Astrocyte (in vitro differentiated cells and primary cell): ENCODE measurements around the gene ANKRD13C. TPM values are rescaled to one million over a fixed set of nuclear protein-coding genes. Genes with fewer than 3 reads are reported as not detected.

Experiments used
- DNase-seq: peaks from one replicate; pipeline ENCODE4 v3.0.0-alpha.2; 2010; ENCODE audit warnings: low read depth
- FAIRE-seq: peaks from 2 replicates; lab custom pipeline; 2011; peaks lifted over from hg19 to GRCh38; lab: Jason Lieb, UNC
- H2AFZ ChIP-seq: 2 replicates; pipeline ENCODE4 v1.6.0; 2012; ENCODE audit warnings: low read depth, low read length, inconsistent platforms
- H3K27ac ChIP-seq: 2 replicates; pipeline ENCODE4 v1.5.1; 2011; ENCODE audit warnings: low read depth, low read length, inconsistent platforms
- H3K27me3 ChIP-seq: 2 replicates; pipeline ENCODE4 v1.6.0; 2011; ENCODE audit warnings: low read length, inconsistent platforms; ENCODE audit not compliant: insufficient read depth
- H3K36me3 ChIP-seq: 2 replicates; pipeline ENCODE4 v1.5.1; 2011; ENCODE audit warnings: low read length, inconsistent platforms; ENCODE audit not compliant: insufficient read depth
- H3K4me1 ChIP-seq: 2 replicates; pipeline ENCODE4 v1.5.1; 2011; ENCODE audit warnings: low read length, inconsistent platforms; ENCODE audit not compliant: insufficient read depth
- H3K4me2 ChIP-seq: 2 replicates; pipeline ENCODE4 v1.6.0; 2012; ENCODE audit warnings: low read length, inconsistent platforms
- H3K4me3 ChIP-seq: 2 replicates; pipeline ENCODE4 v1.5.1; 2011; ENCODE audit warnings: low read depth, mild to moderate bottlenecking, low read length, inconsistent platforms; ENCODE audit not compliant: insufficient read depth
- H3K79me2 ChIP-seq: 2 replicates; pipeline ENCODE4 v1.6.0; 2012; ENCODE audit warnings: mild to moderate bottlenecking, low read length, inconsistent platforms; ENCODE audit not compliant: insufficient read depth
- H3K9ac ChIP-seq: 2 replicates; pipeline ENCODE4 v1.6.0; 2012; ENCODE audit warnings: mild to moderate bottlenecking, low read length, inconsistent platforms
- H3K9me3 ChIP-seq: 2 replicates; pipeline ENCODE4 v1.5.1; 2012; ENCODE audit warnings: low read depth, mild to moderate bottlenecking, low read length, inconsistent platforms; ENCODE audit not compliant: insufficient read depth
- H4K20me1 ChIP-seq: 2 replicates; pipeline ENCODE4 v1.6.0; 2012; ENCODE audit warnings: low read length, inconsistent platforms; ENCODE audit not compliant: insufficient read depth
- H3K27ac Mint-ChIP-seq: one replicate; pipeline ENCODE4 v1.8.0; 2021; ENCODE audit warnings: mild to moderate bottlenecking, mixed read lengths; ENCODE audit not compliant: unreplicated experiment
- H3K27me3 Mint-ChIP-seq: one replicate; pipeline ENCODE4 v1.8.0; 2021; ENCODE audit warnings: low read depth, mixed read lengths; ENCODE audit not compliant: unreplicated experiment
- H3K36me3 Mint-ChIP-seq: one replicate; pipeline ENCODE4 v1.8.0; 2021; ENCODE audit warnings: low read depth, mixed read lengths; ENCODE audit not compliant: unreplicated experiment
- H3K4me1 Mint-ChIP-seq: one replicate; pipeline ENCODE4 v1.8.0; 2021; ENCODE audit warnings: low read depth, mixed read lengths; ENCODE audit not compliant: unreplicated experiment
- H3K4me3 Mint-ChIP-seq: one replicate; pipeline ENCODE4 v1.8.0; 2021; ENCODE audit warnings: mild to moderate bottlenecking, moderate library complexity, mixed read lengths; ENCODE audit not compliant: unreplicated experiment
- H3K9me3 Mint-ChIP-seq: one replicate; pipeline ENCODE4 v1.8.0; 2021; ENCODE audit warnings: mild to moderate bottlenecking, mixed read lengths; ENCODE audit not compliant: unreplicated experiment
- EZH2 ChIP-seq: IDR thresholded peaks from 2 replicates; pipeline ENCODE4 v1.6.1; 2012; ENCODE audit warnings: mild to moderate bottlenecking, low read length, inconsistent platforms; ENCODE audit not compliant: insufficient read depth
- total RNA-seq: library from RNA; stranded (reverse); gene quantifications from 2 replicates; pipeline ENCODE4 v1.2.1, GENCODE V29; 2021
- TF ChIP-seq, protein P1 (sequence below): IDR thresholded peaks from 2 replicates; pipeline ENCODE4 v1.5.1; 2011; ENCODE audit warnings: low read depth, mild to moderate bottlenecking, inconsistent platforms, low read length, moderate library complexity; ENCODE audit not compliant: insufficient read depth

Gene ANKRD13C
- total RNA-seq, 1 donor from 2014 or later: 22.0 TPM

DNA sequence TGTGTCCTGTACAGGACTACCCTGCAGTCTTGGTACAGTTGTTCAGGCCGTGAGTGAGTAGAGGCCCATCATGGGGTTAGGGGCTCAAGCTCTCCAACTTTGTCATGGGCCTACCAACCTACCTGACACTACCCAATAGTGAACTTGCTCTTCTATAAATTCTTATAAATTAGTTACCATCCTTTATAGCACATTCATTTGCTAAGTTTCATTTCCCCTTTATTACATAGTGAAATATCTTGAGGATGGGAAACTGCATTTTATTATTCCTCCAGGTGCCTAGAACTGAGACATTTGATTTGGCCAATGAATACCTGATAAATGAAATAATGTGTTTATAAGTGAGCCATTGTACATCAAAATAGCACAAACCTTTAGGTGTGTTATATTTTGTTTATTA lies 47.5 kb upstream of the ANKRD13C start:
- Histone ChIP-seq H3K27me3 (no peaks in the 10 kb centered on the region), H3K4me1 (no peaks in the 10 kb centered on the region), H4K20me1 (no peaks in the 10 kb centered on the region), H3K27ac (no peak overlapping the region), H3K9ac (no peak overlapping the region), H3K4me3 (no peak overlapping the region), H3K9me3 (no peaks in the 10 kb centered on the region), H3K79me2 (no peaks in the 10 kb centered on the region), H2AFZ (no peak overlapping the region), H3K36me3 (no peaks in the 10 kb centered on the region), H3K4me2 (no peak overlapping the region)
- DNase-seq: no peak
- Mint-ChIP-seq H3K9me3 (no peaks in the 10 kb centered on the region), H3K4me1 (no peaks in the 10 kb centered on the region), H3K36me3 (no peaks in the 10 kb centered on the region), H3K27me3 (peaks cover 7% of the 10 kb centered on the region), H3K27ac (no peak overlapping the region), H3K4me3 (no peak overlapping the region)
- TF ChIP-seq, protein P1, sequence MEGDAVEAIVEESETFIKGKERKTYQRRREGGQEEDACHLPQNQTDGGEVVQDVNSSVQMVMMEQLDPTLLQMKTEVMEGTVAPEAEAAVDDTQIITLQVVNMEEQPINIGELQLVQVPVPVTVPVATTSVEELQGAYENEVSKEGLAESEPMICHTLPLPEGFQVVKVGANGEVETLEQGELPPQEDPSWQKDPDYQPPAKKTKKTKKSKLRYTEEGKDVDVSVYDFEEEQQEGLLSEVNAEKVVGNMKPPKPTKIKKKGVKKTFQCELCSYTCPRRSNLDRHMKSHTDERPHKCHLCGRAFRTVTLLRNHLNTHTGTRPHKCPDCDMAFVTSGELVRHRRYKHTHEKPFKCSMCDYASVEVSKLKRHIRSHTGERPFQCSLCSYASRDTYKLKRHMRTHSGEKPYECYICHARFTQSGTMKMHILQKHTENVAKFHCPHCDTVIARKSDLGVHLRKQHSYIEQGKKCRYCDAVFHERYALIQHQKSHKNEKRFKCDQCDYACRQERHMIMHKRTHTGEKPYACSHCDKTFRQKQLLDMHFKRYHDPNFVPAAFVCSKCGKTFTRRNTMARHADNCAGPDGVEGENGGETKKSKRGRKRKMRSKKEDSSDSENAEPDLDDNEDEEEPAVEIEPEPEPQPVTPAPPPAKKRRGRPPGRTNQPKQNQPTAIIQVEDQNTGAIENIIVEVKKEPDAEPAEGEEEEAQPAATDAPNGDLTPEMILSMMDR: no peak
- no peak for TF ChIP-seq EZH2
- FAIRE-seq: no peak

GRCh38 chr1:70400335-70400734 lies 45.8 kb upstream of the ANKRD13C start:
- Histone ChIP-seq H4K20me1 (no peaks in the 10 kb centered on the region), H2AFZ (no peak overlapping the region), H3K27ac (no peak overlapping the region), H3K9me3 (no peaks in the 10 kb centered on the region), H3K36me3 (no peaks in the 10 kb centered on the region), H3K4me1 (no peaks in the 10 kb centered on the region), H3K9ac (no peak overlapping the region), H3K4me2 (no peak overlapping the region), H3K27me3 (no peaks in the 10 kb centered on the region), H3K79me2 (no peaks in the 10 kb centered on the region), H3K4me3 (no peak overlapping the region)
- FAIRE-seq (no peak), DNase-seq (no peak)
- TF ChIP-seq, protein P1: no peak
- no peak for TF ChIP-seq EZH2
- H3K4me3 Mint-ChIP-seq: no peak overlapping the region
- H3K9me3 Mint-ChIP-seq: no peaks in the 10 kb centered on the region
- no peaks in the 10 kb centered on the region for H3K36me3 Mint-ChIP-seq
- H3K27ac Mint-ChIP-seq: no peak overlapping the region
- H3K27me3 Mint-ChIP-seq: peaks cover 7% of the 10 kb centered on the region
- no peaks in the 10 kb centered on the region for H3K4me1 Mint-ChIP-seq

DNA sequence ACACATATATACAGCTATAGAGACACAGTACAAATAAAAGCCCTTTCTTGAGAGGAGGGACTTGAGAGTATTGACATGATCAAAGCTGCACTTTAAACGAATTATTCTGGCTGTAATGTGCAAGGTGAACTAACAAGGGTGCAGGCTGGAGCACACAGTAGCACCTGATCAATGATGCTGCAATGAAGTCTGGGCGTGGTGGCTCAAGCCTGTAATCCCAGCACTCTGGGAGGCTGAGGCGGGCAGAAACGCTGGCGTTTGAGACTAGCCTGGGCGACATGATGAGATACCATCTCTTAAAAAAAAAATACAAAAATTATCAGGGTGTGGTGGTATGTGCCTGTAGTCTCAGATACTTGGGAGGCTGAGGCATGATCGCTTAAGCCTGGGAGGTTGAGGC lies 42.5 kb upstream of the ANKRD13C start:
- H3K27ac ChIP-seq: no peak overlapping the region
- no peak overlapping the region for H3K4me2 ChIP-seq
- H2AFZ ChIP-seq: no peak overlapping the region
- H3K79me2 ChIP-seq: no peaks in the 10 kb centered on the region
- H3K27me3 Mint-ChIP-seq: peaks cover 7% of the 10 kb centered on the region
- no peaks in the 10 kb centered on the region for H3K36me3 ChIP-seq
- no peak overlapping the region for H3K4me3 ChIP-seq
- no peaks in the 10 kb centered on the region for H3K27me3 ChIP-seq
- no peak overlapping the region for H3K4me3 Mint-ChIP-seq
- no peaks in the 10 kb centered on the region for H4K20me1 ChIP-seq
- H3K4me1 ChIP-seq: no peaks in the 10 kb centered on the region
- H3K4me1 Mint-ChIP-seq: no peaks in the 10 kb centered on the region
- TF ChIP-seq EZH2: no peak
- TF ChIP-seq, protein P1: no peak
- no peak overlapping the region for H3K27ac Mint-ChIP-seq
- H3K9me3 Mint-ChIP-seq: no peaks in the 10 kb centered on the region
- no peaks in the 10 kb centered on the region for H3K36me3 Mint-ChIP-seq
- H3K9ac ChIP-seq: no peak overlapping the region
- no peaks in the 10 kb centered on the region for H3K9me3 ChIP-seq
- FAIRE-seq (no peak), DNase-seq (no peak)
